HEK293T (cell line): ENCODE data around the gene CXCL6.

Source experiments
- FOXA1 ChIP-seq: fragments of 450-650 bp; IDR thresholded peaks from 2 replicates; pipeline ENCODE4 v1.6.1; 2016; ENCODE audit warnings: mild to moderate bottlenecking
- FOXK2 ChIP-seq: fragments of 450-650 bp; IDR thresholded peaks from 2 replicates; pipeline ENCODE4 v1.6.1; 2016; ENCODE audit warnings: mild to moderate bottlenecking
- FOXM1 ChIP-seq: fragments of 450-650 bp; IDR thresholded peaks from 2 replicates; pipeline ENCODE4 v1.6.1; 2017; ENCODE audit warnings: mild to moderate bottlenecking, borderline replicate concordance
- PKNOX1 ChIP-seq: fragments of 450-650 bp; IDR thresholded peaks from 2 replicates; pipeline ENCODE4 v1.6.1; 2016
- SUZ12 ChIP-seq: fragments of 450-650 bp; IDR thresholded peaks from 2 replicates; pipeline ENCODE4 v1.6.1; 2016; ENCODE audit warnings: mild to moderate bottlenecking
- TARDBP ChIP-seq: fragments of 450-650 bp; IDR thresholded peaks from 2 replicates; pipeline ENCODE4 v1.6.1; 2016

- TF ChIP-seq TARDBP (no peak), FOXK2 (no peak), PKNOX1 (no peak), FOXM1 (no peak), FOXA1 (no peak), SUZ12 (no peak)
Measured at GRCh38 chr4:73855406-73855805, 18.9 kb downstream of the CXCL6 start.
